ENCODE measurements around the gene RGS3. TPM values are rescaled to one million over a fixed set of nuclear protein-coding genes. Genes with fewer than 3 reads are reported as not detected.

The RGS3 gene
- total and polyA plus RNA-seq, 2 of the 13 experiments (the other 11 are each of a cell fraction or from before 2014, with no cell fraction given) = 17.1 to 28.8 TPM

- TF ChIP-seq ADNP (CRISPR knock-in tag; IDR thresholded peaks at IDR 0.05) (no peak), MAFG (CRISPR knock-in tag; IDR thresholded peaks at IDR 0.05) (no peak), ETV5 (CRISPR knock-in tag; IDR thresholded peaks at IDR 0.05; ENCODE audit: borderline replicate concordance) (peak; percentile 75), ZFP82 (CRISPR knock-in tag; IDR thresholded peaks at IDR 0.05; ENCODE audit: borderline replicate concordance) (no peak), MXD3 (CRISPR knock-in tag; IDR thresholded peaks at IDR 0.05) (no peak), SP1 (IDR thresholded peaks at IDR 0.05) (no peak), SP1 (CRISPR knock-in tag; IDR thresholded peaks at IDR 0.05) (no peak; the same call in 1 of the 2 replicates), ZNF670 (CRISPR knock-in tag; IDR thresholded peaks at IDR 0.05; ENCODE audit: borderline replicate concordance) (no peak), KMT2A (CRISPR knock-in tag; IDR thresholded peaks at IDR 0.05) (peak; percentile 59), ZNF704 (CRISPR knock-in tag; IDR thresholded peaks at IDR 0.05; ENCODE audit: borderline replicate concordance) (0 out of 2 replicates have a peak, but pooled peaks have one; percentile 43), RFX5 (IDR thresholded peaks at IDR 0.05; ENCODE audit: low read depth, low read length) (no peak), FOXA1 (IDR thresholded peaks at IDR 0.05) (no peak), FOXA1 (CRISPR knock-in tag; IDR thresholded peaks at IDR 0.05) (no peak; the same call in 1 of the 2 replicates), RBM39 (IDR thresholded peaks at IDR 0.05; ENCODE audit: low read depth, low read length, poor library complexity, severe bottlenecking) (no peak), HNRNPLL (IDR thresholded peaks at IDR 0.05; ENCODE audit: low read depth, low read length, poor library complexity, severe bottlenecking) (no peak), HDAC2 (CRISPR knock-in tag; IDR thresholded peaks at IDR 0.05) (peak; percentile 85), IRF9 (CRISPR knock-in tag; IDR thresholded peaks at IDR 0.05; ENCODE audit: borderline replicate concordance) (peak; percentile 46; the same call in 1 of the 2 replicates), FOXO4 (CRISPR knock-in tag; conservative IDR thresholded peaks at IDR 0.05) (no peak), PBX3 (CRISPR knock-in tag; IDR thresholded peaks at IDR 0.05; ENCODE audit: borderline replicate concordance) (no peak), ZBTB44 (CRISPR knock-in tag; IDR thresholded peaks at IDR 0.05) (no peak), ZNF124 (CRISPR knock-in tag; IDR thresholded peaks at IDR 0.05) (peak; percentile 76; the same call in 1 of the 2 replicates), RXRB (CRISPR knock-in tag; IDR thresholded peaks at IDR 0.05; ENCODE audit: borderline replicate concordance) (peak; percentile 94), ZNF816 (CRISPR knock-in tag; IDR thresholded peaks at IDR 0.05; ENCODE audit: borderline replicate concordance) (no peak), SUZ12 (IDR thresholded peaks at IDR 0.05; ENCODE audit: low read depth, low read length) (no peak)
Observed at GRCh38 chr9:113609562-113610318, 146.2 kb downstream of the RGS3 start (continued).
